ENCODE data around the gene TMEM11.

DNA sequence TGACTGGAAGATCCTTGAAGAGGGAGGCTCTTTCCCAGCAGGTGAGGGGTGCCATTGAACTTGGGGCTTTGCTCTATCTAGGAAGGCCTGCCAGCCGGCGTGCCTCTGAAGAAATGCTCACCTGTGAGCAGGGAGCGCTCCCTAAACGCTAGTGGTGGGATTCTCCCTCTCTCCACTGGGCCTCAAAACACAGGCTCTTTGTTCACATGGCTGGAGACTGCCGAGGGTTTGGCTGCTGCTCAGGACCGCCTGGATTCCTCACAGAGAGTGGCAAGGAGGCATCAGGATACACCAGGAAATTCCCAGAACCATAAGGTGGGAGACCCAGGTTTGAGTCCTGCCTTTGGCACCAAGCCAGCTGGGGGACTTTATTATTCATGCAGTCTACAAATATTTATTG lies 17.6 kb upstream of the TMEM11 start:
- no peak for TF ChIP-seq REST (IDR thresholded peaks at IDR 0.05; ENCODE audit: insufficient replicate concordance, low read depth)
- TF ChIP-seq CTCF (IDR thresholded peaks at IDR 0.05; ENCODE audit: insufficient read depth, low read length), result no peak
- TF ChIP-seq POLR2AphosphoS5 (IDR thresholded peaks at IDR 0.05; ENCODE audit: low read depth), result no peak; the same call in 1 of the 2 replicates
- TF ChIP-seq SPI1 (IDR thresholded peaks at IDR 0.05; ENCODE audit: borderline replicate concordance, low read depth), result no peak
- TF ChIP-seq GABPA (IDR thresholded peaks at IDR 0.05; ENCODE audit: low read depth), result no peak
